ENCODE measurements around the gene MZB1.
"Not testable (repeated sequence)": the region's sequence is repeated elsewhere in the genome, so short reads cannot be mapped to it uniquely, and the experiment has no call there.

MZB1 gene

DNA sequence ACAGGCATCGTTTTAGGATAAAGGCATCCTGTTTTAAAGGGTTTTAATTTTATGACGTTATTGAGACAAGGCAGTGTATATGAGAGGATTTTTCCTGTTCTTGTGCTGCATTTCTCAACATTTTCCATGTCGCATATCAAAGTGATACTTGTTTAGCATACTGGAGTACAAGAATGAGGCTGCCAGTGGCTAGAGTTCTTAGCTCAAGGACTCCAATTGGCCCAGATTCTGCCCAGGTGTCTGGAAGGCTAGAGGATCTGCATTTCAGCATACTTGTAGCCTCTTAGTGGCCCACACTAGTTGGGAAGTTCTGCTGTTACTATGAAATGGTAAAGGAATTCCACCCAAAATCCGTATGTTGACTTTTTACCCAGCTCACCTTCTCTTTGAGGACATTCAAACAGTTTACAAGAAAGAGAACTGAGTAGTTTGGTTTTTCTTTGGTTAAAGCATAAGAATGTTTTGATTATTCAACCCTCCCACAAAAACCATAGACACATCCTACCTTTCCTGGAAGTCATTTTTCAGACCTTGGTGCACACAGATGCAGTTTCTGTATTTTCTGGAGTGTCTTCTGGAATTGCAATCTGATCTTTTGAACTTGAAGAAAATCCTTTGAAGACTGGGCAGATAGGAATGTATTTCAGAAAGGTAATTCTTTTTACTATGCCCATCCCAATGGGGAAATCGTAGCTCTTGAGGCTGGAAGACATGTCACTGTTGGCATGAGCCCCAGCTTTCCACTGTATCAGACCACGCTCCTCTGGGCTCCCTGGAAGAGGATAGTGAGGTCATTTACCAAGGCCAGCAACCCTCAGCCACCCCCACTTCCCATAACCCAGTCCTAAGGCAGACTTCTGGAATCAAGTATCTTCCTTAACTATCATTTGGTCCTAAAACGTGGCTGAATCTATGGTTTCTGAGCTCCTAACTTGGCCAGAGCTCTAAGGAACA, 18.0 kb downstream of the MZB1 start:
- no peak for DNase-seq

DNA sequence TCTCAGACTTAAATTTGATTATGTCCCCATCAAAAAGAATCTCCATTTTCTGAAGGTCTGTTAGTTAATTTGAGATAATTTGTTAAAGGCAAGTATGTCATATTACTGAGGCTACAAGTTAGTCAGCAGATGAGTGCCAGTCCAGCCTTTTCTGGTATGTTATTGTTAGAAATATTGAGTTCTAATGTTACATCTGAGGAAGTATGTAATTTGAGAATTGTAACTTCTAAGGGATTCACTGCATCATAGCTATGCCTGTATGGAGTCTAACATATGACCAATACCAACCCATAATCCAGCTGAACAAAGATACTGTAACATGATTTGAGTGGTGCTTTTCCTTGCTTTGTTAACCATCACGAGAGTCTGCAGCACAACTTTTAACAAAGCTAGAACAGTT, 20.5 kb downstream of the MZB1 start:
- DNase-seq = no peak

- no peak for DNase-seq
These were observed 21.1 kb downstream of the MZB1 start for GRCh38 chr5:139368613-139369012.

DNA sequence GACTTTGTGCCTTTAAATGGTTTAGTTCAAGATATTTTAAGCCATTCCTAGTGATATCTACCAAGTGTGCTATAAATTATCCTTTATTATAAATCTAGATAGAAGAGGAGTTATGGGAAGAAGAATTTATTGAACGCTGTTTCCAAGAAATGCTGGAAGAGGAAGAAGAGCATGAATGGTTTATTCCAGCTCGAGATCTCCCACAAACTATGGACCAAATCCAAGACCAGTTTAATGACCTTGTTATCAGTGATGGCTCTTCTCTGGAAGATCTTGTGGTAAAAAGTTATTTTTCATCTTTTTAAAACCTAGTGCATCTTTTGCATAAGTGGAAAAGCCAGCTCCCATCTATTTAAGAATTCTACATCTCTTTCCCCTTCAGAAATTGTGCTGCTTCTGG, 25.2 kb downstream of the MZB1 start:
- DNase-seq = no peak

DNA sequence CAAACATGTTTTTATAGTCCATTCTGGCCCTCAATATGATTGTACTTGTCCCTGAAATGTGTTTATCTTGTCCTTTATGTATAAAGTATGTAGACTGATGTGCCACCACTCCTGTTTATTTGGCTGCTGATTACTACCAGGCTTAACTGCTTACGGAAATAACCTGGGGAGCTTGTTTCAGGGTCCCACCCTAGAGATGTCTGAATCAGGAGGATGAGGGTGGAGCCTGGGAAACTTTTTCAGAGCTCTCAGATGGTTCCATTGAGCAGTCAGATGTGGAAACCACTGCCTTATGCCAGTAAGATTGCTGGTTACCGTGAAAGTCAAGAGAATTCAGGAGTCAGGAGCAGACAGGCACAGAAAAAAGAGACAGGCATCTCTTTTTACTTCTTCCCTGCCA, 25.8 kb downstream of the MZB1 start:
- no peak for DNase-seq

DNA sequence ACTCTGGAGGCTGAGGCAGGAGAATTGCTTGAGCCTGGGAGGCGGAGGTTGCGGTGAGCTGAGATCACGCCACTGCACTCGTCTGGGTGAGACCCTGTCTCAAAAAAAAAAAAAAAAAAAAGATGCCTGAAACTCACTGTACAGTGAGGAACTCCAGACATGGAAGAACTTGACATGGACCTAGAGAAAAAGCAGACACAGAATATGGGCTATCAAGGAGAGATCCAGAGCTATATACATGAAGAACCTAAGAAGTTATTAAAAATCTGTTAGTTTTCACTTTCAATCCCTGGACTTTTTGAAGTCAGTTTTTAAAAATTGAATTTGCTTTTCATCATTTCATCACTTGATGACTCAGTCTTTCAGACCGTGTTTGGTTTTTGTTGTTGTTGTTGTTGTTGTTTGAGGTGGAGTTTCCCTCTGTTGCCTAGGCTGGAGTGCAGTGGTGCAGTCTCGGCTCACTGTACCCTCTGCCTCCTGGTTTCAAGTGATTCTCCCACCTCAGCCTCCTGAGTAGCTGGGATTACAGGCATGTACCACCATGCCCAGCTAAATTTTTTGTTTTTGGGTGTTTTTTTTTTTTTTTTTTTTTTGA, 27.8 kb downstream of the MZB1 start:
- no peak for DNase-seq

DNA sequence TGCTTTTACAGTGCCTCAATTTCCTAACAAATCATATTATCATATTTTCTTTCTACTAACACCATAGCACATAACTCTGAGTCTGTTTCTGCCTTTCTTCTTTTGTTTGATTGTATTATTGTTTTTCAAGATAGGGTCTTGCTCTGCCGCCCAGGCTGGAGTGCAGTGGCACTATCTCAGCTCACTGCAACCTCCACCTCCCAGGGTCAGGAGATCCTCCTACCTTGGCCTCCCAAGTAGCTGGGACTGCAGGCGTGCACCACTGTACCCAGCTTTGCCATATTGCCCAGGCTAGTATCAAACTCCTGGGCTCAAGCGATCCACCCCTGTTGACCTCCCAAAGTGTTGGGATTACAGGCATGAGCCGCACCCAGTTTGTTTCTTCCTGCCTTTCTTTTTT, 29.3 kb downstream of the MZB1 start:
- DNase-seq = no peak

GRCh38 chr5:139358064-139358463, 31.6 kb downstream of the MZB1 start:
- DNase-seq = no peak

- not testable (repeated sequence) for DNase-seq
These were observed 33.8 kb downstream of the MZB1 start for GRCh38 chr5:139355900-139356299.

DNA sequence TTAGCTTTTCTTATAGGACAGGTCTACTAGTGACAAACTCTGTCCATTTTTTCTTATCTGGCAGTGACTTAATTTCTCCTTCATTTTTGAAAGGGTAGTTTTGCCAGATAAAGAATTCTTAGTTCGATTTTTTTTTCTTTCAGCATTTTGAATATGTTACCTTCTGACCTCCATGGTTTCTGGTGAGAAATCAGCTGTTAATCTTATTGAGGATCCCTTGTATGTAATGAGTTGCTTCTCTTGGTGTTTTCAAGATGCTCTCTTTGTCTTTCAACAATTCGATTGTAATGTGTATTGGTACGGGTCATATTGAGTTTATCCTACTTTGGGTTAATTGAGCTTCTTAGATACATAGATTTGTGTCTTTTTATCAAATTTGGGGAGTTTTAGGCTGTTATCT, 35.5 kb downstream of the MZB1 start:
- DNase-seq = no peak

GRCh38 chr5:139347863-139348262, 41.9 kb downstream of the MZB1 start:
- DNase-seq = not testable (repeated sequence)

DNA sequence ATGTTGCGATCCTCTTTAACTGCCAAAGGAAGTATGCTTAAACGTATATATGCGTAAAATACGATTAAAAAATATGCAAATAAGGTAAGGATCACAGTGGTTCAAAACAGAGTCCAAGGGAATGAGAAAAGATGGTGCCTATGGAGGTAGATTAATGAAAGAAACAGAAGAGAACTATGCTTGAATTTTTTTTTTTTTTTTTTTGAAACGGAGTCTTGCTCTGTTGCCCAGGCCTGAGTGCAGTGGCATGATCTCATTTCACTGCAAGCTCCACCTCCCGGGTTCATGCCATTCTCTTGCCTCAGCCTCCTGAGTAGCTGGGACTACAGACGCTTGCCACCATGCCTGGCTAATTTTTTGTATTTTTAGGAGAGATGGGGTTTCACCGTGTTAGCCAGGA, 44.3 kb downstream of the MZB1 start:
- DNase-seq = not testable (repeated sequence)

GRCh38 chr5:139344177-139344576, 45.5 kb downstream of the MZB1 start:
- DNase-seq = no peak

- no peak for DNase-seq
These were observed 46.2 kb downstream of the MZB1 start for GRCh38 chr5:139343476-139343875.

- DNase-seq = no peak
These were observed 47.3 kb downstream of the MZB1 start for GRCh38 chr5:139342423-139342723.

- DNase-seq = peak; percentile 96
These were observed 47.9 kb downstream of the MZB1 start, which contains the start of gene PAIP2 for GRCh38 chr5:139341689-139342422. TSS of gene PAIP2 (plus strand) at chr5:139341854. CDS start at chr5:139363785, 21,931 bp downstream.

DNA sequence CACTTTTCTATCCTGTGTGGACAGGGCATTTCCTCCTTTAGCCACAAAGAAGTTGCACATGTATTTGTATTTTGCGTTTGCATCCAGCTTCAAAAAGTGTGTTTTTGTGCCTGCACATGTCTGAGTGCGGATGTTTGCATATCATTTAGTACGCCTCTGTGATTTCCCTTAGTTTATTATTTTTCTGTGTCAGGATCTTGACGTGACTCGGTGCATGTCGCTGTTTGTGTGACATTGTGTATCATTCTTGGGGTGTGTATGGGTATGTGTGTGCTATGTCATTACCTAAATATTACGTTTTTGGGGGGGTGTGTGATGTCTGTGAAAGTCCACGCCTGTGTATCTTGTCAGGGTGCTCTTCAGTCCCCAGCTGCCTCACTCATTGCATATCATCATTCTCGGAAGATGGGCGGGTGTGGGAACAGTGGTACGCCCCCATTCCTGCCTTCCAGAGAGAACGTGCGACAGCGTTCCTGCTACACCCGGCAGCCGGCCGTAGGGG, 48.5 kb downstream of the MZB1 start:
- no peak for DNase-seq

- no peak for DNase-seq
These were observed 49.7 kb downstream of the MZB1 start for GRCh38 chr5:139340051-139340450.
